ENCODE measurements around the gene PPP2R5C.
A peak's percentile ranks its signal among the peaks of the same experiment; 100 is the strongest.
"Not testable (repeated sequence)": the region's sequence is repeated elsewhere in the genome, so short reads cannot be mapped to it uniquely, and the experiment has no call there.

The PPP2R5C gene

GRCh38 chr14:101783260-101784016 lies 21.9 kb downstream of the PPP2R5C start:
- DNase-seq, result no peak

GRCh38 chr14:101784631-101785030 lies 23.1 kb downstream of the PPP2R5C start:
- DNase-seq, result no peak

- DNase-seq, result peak; percentile 38
Observed at GRCh38 chr14:101788016-101788635, 26.6 kb downstream of the PPP2R5C start.

GRCh38 chr14:101789222-101789621 lies 27.7 kb downstream of the PPP2R5C start:
- peak; percentile 48 for DNase-seq

GRCh38 chr14:101790232-101790631 lies 28.7 kb downstream of the PPP2R5C start:
- no peak for DNase-seq

- DNase-seq, result peak; percentile 77
Observed at GRCh38 chr14:101791919-101792572, 30.5 kb downstream of the PPP2R5C start.

- no peak for DNase-seq
Observed at GRCh38 chr14:101796016-101796415, 34.5 kb downstream of the PPP2R5C start.

- no peak for DNase-seq
Observed at GRCh38 chr14:101796479-101796878, 35.0 kb downstream of the PPP2R5C start.

GRCh38 chr14:101797856-101798255 lies 36.3 kb downstream of the PPP2R5C start:
- no peak for DNase-seq

GRCh38 chr14:101804373-101804772 lies 42.9 kb downstream of the PPP2R5C start:
- not testable (repeated sequence) for DNase-seq

- DNase-seq, result not testable (repeated sequence)
Observed at GRCh38 chr14:101806252-101806651, 44.7 kb downstream of the PPP2R5C start.

- no peak for DNase-seq
Observed at GRCh38 chr14:101808020-101808641, 46.6 kb downstream of the PPP2R5C start.

GRCh38 chr14:101808894-101809670 lies 47.6 kb downstream of the PPP2R5C start:
- DNase-seq, result no peak

GRCh38 chr14:101809671-101810514 lies 48.4 kb downstream of the PPP2R5C start:
- peak; percentile 100 for DNase-seq

GRCh38 chr14:101810897-101811621 lies 49.5 kb downstream of the PPP2R5C start:
- DNase-seq, result no peak

- DNase-seq, result no peak
Observed at GRCh38 chr14:101812071-101812470, 50.6 kb downstream of the PPP2R5C start.

GRCh38 chr14:101813171-101813759 lies 51.8 kb downstream of the PPP2R5C start:
- DNase-seq, result no peak

GRCh38 chr14:101813833-101814232 lies 52.3 kb downstream of the PPP2R5C start:
- no peak for DNase-seq

- no peak for DNase-seq
Observed at GRCh38 chr14:101814934-101815333, 53.4 kb downstream of the PPP2R5C start.

GRCh38 chr14:101815994-101816393 lies 54.5 kb downstream of the PPP2R5C start:
- DNase-seq, result no peak
